ENCODE results near the gene MIX23.

The MIX23 gene

GRCh38 chr3:122351612-122352011 lies 31.4 kb downstream of the MIX23 start:
- no peak for DNase-seq (ENCODE audit: low read depth in 3 of 3)

- DNase-seq (ENCODE audit: low read depth in 3 of 3), result no peak
Measured at GRCh38 chr3:122350814-122351418, 32.1 kb downstream of the MIX23 start.

GRCh38 chr3:122349171-122349570 lies 33.9 kb downstream of the MIX23 start:
- no peak for DNase-seq (ENCODE audit: low read depth in 3 of 3)

- DNase-seq (ENCODE audit: low read depth in 3 of 3), result no peak
Measured at GRCh38 chr3:122343654-122344053, 39.4 kb downstream of the MIX23 start.

GRCh38 chr3:122342803-122343202 lies 40.2 kb downstream of the MIX23 start:
- no peak for DNase-seq (ENCODE audit: low read depth in 3 of 3)

- no peak for DNase-seq (ENCODE audit: low read depth in 3 of 3)
Measured at GRCh38 chr3:122332551-122332950, 50.5 kb downstream of the MIX23 start.

GRCh38 chr3:122331886-122332285 lies 51.1 kb downstream of the MIX23 start:
- DNase-seq (ENCODE audit: low read depth in 3 of 3), result no peak

GRCh38 chr3:122325769-122326168 lies 57.3 kb downstream of the MIX23 start:
- no peak for DNase-seq (ENCODE audit: low read depth in 3 of 3)

- DNase-seq (ENCODE audit: low read depth in 3 of 3), result no peak
Measured at GRCh38 chr3:122324871-122325323, 58.1 kb downstream of the MIX23 start, which contains the start of gene CSTA. Gene CSTA, plus strand, starts transcription at chr3:122325248. Its CDS starts 45 bp downstream, at chr3:122325293.

- no peak for DNase-seq (ENCODE audit: low read depth in 3 of 3)
Measured at GRCh38 chr3:122322095-122323075, 60.6 kb downstream of the MIX23 start.

GRCh38 chr3:122318620-122319019 lies 64.4 kb downstream of the MIX23 start:
- no peak for DNase-seq (ENCODE audit: low read depth in 3 of 3)

GRCh38 chr3:122316368-122316767 lies 66.7 kb downstream of the MIX23 start:
- DNase-seq (ENCODE audit: low read depth in 3 of 3), result no peak

GRCh38 chr3:122315619-122316018 lies 67.4 kb downstream of the MIX23 start:
- DNase-seq (ENCODE audit: low read depth in 3 of 3), result no peak

GRCh38 chr3:122314228-122314876 lies 68.7 kb downstream of the MIX23 start:
- DNase-seq (ENCODE audit: low read depth in 3 of 3), result no peak

- DNase-seq (ENCODE audit: low read depth in 3 of 3), result no peak
Measured at GRCh38 chr3:122313281-122313680, 69.8 kb downstream of the MIX23 start.

- no peak for DNase-seq (ENCODE audit: low read depth in 3 of 3)
Measured at GRCh38 chr3:122312826-122313225, 70.2 kb downstream of the MIX23 start.

- DNase-seq (ENCODE audit: low read depth in 3 of 3), result no peak
Measured at GRCh38 chr3:122310361-122310760, 72.7 kb downstream of the MIX23 start.
